NCI-H1105 (cell line): ENCODE results near the gene PAX4.

Experiments
- DNase-seq: peaks from one replicate; lab custom pipeline; 2025; lab: John Stamatoyannopoulos, UW

PAX4 gene

DNA sequence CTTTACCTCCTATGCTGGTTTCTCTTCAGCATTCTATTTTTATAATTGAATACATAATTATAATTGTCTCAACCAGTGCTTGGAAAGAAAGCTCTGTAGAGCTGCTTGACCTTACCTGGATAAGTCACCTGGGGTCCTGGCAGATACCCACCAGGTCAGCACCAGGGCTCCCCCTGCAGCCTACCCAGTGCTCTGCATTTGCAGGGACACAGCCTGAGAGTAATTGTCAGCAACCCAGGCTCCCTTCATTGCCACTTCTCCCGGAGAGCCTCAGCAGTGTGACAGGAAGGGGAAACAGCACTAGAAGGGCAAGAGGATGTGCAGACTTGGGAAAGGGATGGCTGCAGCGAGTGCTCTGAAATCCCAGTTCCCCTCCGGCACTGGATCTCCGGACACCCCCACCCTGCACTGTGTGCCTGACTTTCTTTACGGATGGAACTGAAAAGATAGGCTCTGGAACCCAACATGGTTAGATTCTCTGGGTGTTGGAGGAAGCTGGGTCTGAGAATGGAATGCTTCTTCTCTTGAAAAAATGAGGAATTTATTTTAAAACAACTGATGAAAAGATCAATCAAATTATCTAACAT, 11.4 kb upstream of the PAX4 start:
- peak; percentile 6 for DNase-seq

DNA sequence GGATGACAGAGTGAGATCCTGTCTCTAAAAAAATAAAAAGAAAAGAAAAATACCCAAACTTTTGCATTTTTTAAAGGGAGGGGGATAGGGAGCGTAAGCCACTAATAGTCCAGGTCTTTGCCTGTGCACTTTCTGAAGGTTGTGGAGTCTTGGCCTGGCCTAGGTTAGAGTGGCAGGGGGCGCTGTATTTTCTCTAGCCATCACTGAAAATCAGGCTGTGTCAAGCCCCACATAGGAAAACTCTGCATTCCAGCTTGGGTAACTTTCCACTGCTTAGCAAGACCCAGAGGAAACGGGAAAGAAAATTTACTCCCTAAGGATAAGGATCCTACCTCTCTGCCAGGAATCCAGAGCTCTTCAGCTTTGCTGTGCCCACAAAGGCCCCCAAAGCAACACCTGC, 10.5 kb upstream of the PAX4 start:
- no peak for DNase-seq

DNA sequence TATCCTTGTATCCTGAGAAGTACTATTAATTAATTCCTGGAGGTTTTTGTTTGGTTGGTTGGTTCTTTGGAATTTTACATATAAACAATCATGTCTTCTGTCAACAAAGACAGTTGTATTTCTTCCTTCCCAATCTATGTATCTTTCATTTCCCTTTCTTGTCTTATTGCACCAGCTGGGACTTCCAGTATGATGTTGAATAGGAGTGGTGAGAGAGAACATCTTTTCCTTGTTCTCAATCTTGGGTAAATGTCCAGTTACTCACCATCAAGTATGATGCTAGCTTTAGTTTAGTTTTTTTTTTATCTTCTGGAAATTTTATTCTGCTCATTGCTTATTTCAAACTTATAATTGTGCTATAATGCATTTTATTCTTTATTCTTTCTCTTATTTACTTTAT, 7.4 kb upstream of the PAX4 start:
- DNase-seq: no peak

DNA sequence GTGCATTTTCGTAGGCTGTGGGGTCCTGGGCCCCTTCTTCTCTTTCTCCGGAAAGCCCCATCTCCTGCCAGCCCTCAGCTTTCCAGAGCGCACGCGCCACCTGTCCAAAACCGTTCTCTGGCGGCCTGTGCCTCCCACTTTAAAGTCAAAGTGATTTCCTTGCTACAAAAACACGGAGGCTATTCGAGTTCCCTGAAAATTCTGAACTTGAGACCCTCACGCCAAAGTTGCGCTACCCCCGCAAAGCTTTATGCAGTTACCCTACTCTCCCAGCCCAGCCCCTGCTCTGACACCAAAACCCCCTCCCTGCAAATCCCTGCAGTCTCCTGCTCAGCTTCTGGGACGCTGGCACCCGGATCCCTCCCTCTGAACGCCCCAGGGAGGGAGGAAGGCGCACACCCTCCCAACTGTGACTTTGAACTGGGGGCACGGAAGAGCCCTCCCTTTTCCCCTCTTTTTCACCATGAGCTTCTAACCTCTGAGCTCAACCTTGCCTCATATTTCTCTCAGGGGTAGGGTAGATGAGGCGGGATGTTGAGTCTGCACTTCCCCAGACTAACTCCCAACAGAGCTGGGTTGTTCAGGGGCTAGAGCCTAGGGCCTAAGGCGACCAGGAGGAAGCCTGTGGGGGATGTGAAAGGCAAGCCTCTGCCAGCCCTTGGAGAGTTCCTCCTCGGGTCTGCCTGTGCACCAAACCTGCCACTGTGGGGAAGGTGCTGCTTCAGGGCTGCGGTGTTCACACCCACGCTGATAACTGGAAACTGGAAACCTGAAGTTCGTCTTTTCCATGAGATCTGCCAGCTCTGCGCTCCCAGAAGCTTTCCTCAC, 2.7 kb upstream of the PAX4 start:
- no peak for DNase-seq

DNA sequence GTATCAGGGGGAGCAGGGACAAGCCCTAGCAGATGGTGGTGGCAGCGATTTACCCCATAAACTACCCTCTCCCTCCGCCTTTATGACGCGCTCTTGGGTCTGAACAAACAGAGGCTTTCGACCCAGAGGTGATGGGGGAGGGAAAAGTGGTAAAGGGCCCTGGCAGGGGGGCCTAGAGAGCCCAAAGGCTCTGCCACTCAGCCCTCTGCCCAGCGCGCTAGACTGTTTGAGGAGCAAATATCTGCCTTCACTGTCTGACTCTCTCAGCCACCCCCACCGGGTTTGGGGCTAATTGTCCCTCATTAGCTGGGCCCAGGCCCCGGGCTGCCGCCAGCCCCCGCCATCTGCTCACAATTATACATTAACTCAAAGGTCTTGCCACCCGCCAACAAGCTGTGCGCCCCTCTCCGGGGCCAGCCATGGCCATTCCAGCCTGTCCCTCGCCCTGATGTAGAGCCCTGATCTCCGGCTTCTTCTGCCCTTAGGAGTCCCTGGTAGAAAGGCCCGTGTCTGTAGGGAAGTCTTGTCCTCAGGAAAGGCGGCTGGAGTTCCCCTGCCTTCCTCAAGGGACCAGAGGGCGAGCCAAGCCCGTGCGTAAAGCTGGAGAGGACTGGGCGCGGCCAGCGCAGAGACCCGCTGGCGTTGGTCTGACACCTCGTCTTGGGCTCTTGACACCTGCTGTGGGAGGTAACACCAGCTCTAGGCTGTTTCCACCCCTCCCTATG, 1.9 kb upstream of the PAX4 start:
- DNase-seq: no peak

- DNase-seq: no peak
These were observed 833 bp upstream of the PAX4 start for GRCh38 chr7:127618775-127619174.

DNA sequence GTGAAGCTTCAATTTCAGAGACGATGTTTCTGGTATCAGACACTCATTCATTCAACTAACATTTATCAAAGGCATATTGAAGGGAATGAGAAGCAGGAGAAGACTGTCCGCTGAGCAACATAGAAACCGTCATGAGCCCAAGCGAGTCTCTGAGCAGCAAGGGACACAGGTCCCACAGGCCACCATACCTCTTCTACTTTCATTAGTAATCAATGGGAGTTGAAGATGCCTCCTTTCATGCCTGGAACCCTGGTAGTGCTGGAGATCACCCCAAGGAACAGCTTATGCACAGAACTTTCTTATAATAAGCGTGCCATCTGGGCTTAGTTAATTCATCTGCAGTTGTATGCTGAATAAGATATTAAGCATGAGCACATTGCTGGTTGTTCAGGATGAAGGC, 1.2 kb downstream of the PAX4 start:
- no peak for DNase-seq

DNA sequence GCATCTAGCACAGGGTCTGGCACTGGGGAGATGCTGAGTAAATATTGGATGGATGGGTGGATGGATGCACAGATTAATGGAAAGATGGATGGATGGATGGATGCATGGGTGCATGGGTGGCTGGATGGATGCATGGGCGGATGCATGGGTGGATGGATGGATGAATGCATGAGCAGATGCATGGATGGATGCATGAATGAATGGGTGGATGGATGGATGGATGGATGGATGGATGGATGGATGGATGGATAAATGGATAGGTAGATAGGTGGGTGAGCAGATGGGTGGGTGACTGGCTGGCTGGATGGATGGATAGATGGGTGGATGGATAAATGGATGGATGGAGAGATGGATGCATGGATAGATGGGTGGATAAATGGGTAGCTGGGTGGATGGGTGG, 5.7 kb downstream of the PAX4 start:
- no peak for DNase-seq

DNA sequence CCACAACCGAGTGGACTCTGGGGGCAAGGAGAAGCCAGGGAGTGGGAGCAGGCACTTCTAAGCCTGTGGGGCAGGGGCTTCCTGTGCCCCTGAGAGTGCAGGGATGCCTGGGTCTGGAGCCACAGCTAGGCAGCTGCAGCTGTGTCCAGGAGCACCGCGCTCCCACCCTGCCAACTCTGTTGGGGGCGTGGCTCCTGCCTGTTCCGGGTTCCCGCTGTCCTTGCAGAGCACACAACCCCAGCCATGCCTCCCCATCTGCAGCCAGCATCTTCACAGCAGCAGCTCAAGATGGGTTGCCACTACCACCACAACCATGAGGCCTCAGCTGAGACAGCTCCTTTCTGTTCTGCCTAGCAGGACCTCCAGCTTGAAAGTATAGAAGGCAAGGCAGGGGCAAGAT, 8.6 kb downstream of the PAX4 start:
- no peak for DNase-seq

DNA sequence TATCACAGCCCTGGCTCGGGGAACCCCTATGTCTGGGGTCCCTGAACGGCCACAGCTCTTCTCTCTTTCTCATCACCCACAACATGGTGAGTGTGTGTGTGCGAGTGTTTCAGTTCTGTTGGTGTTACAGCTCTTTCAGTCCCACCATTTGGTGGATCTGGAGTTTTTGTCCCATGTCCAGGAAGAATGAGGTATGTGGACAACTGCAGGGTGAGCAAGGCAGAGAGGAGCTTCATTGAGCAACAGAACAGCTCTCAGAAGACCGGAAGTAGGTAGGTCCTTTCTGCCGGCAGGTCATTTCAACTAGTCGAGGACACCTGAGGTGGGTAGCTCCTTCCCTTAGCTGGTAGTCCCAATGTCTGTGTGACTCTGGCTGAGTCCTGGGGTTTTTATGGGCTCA, 9.5 kb downstream of the PAX4 start:
- no peak for DNase-seq

DNA sequence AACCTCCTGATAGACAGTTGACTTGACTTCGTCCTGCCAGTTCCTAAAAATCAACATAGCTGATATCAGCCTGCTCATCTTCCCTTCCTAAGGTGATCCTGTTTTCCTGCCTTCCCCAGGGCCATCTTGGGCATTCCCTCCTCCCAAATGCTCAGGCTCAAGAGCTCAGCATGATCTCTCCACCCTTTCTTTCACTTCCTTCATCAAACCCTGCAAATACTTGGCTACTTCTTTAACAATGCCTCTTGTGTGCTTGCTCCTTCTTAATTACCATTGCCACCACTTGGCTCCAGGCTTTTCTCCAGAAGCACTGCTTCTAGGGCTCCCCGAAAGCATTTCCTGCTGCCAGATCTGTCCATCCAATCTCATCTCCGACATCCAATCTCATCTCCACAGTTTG, 17.1 kb downstream of the PAX4 start:
- no peak for DNase-seq

DNA sequence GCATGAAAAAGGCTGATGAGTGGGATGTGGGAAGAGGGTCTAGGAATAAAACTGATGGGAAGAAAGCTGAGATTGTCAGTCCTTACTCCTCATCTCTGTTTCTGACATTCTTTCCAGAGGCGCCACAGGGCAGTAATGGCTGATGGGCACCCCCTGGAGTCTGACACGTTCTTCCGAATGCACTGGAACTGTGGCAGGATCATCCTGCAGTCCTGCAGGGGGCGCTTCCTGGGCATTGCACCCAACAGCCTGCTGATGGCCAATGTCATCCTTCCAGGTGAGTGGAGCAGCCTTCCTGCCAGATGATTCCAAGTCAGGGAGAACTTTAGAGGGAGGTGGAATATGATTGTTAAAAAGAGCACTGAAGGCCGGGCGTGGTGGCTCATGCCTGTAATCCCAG, 19.6 kb downstream of the PAX4 start:
- DNase-seq: no peak

- DNase-seq: no peak
These were observed 22.2 kb downstream of the PAX4 start for GRCh38 chr7:127595737-127596136.

- no peak for DNase-seq
These were observed 23.5 kb downstream of the PAX4 start for GRCh38 chr7:127594490-127594889.

GRCh38 chr7:127592550-127592949, 25.4 kb downstream of the PAX4 start:
- DNase-seq: no peak

DNA sequence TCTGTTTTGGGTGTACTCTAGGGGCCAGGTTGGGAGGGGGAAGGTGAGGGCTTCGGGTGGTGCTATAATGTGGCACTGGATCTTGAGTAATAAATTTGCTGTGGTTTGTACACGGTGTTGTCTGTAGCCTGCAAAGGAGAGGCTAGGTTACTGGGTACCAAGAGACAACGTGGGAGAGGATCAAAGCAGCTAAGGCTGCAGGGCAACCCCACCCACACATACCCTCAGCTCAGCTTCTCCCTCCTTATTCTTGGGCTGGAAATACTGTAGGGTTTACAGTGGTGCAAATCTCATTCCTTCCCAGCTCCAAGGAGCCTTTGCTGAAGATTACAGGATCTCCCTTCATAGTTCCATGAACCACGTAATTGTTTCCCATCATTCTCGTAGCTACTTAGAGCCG, 26.4 kb downstream of the PAX4 start:
- no peak for DNase-seq

DNA sequence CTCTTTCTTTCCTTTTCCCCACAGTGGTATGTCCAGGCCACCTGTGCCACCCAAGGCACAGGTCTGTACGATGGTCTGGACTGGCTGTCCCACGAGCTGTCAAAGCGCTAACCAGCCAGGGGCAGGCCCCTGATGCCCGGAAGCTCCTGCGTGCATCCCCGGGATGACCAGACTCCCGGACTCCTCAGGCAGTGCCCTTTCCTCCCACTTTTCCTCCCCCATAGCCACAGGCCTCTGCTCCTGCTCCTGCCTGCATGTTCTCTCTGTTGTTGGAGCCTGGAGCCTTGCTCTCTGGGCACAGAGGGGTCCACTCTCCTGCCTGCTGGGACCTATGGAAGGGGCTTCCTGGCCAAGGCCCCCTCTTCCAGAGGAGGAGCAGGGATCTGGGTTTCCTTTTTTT, 26.8 kb downstream of the PAX4 start:
- DNase-seq: no peak

GRCh38 chr7:127589896-127590295, 28.0 kb downstream of the PAX4 start:
- DNase-seq: no peak

- DNase-seq: peak; percentile 71
These were observed 29.1 kb downstream of the PAX4 start for GRCh38 chr7:127588697-127589482.

GRCh38 chr7:127588019-127588696, 29.8 kb downstream of the PAX4 start, which contains the start of gene ARF5:
ARF5 (plus strand) TSS chr7:127588411; CDS start chr7:127588499, 88 bp downstream.
- DNase-seq: peak; percentile 79

DNA sequence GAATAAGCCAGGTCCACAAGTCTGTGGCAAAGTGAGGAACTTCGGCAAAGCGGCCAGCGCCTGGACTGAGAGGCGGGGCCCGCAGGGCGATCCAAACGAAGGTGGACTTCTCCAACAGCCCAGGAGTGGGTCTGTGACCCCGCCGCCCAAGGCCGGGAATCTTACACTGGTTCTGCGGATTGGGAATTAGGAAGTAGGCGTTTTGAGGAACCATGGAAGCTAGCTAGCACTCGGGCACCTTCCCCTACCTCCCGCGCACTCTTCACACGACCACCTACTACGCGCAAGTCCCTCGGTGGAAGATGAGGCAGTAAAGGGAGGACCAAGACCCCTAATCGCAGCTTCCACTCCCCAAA, 30.3 kb downstream of the PAX4 start:
- DNase-seq: no peak

GRCh38 chr7:127586346-127586745, 31.6 kb downstream of the PAX4 start:
- no peak for DNase-seq
